Transverse colon (tissue), 4 donors: ENCODE data around the gene MCOLN1. TPM values are rescaled to one million over a fixed set of nuclear protein-coding genes. Genes with fewer than 3 reads are reported as not detected.

Experiments
- DNase-seq: peaks from one replicate; pipeline ENCODE4 v3.0.0-alpha.2; 2019
- H3K27ac ChIP-seq, 4 donors: fragments of 200-600 bp; sonication (generic); 2 replicates each; pipeline ENCODE4 v1.5.1; 2016 to 2018; ENCODE audit warnings: inconsistent platforms in 4 of 4
- H3K27me3 ChIP-seq: fragments of 200-600 bp; sonication (generic); 2 replicates; pipeline ENCODE4 v1.5.1; 2017; ENCODE audit warnings: inconsistent platforms
- H3K36me3 ChIP-seq, 4 donors: fragments of 200-600 bp; sonication (generic); 2 replicates each; pipeline ENCODE4 v1.5.1; 2017 to 2019; ENCODE audit warnings: inconsistent platforms in 4 of 4
- H3K4me1 ChIP-seq, 4 donors: fragments of 200-600 bp; sonication (generic); 2 replicates each; pipeline ENCODE4 v1.5.1; 2017 to 2020; ENCODE audit warnings: inconsistent platforms in 4 of 4
- H3K4me3 ChIP-seq, 4 donors: fragments of 200-600 bp; sonication (generic); 1 replicate in 1 of 4; 2 replicates in 3 of 4; pipeline versions ENCODE4 v1.5.1 to v1.6.1; 2017 to 2019; ENCODE audit warnings: inconsistent platforms in 4 of 4
- H3K9me3 ChIP-seq, 2 donors: fragments of 200-600 bp; sonication (generic); 2 replicates each; pipeline ENCODE4 v1.5.1; 2017 to 2019; ENCODE audit warnings: inconsistent platforms in 2 of 2
- CTCF ChIP-seq, 5 experiments: fragments of 200-600 bp in 3 of 5; fragments of 450-650 bp in 2 of 5; sonication (generic) in 3 of 5; IDR thresholded peaks; 1 replicate in 2 of 5; 2 replicates in 3 of 5; pipeline ENCODE4 v1.5.1; 2016 to 2017; ENCODE audit warnings: antibody characterized with exemption in 5 of 5, inconsistent platforms in 3 of 5, mild to moderate bottlenecking in 2 of 5, moderate library complexity in 1 of 5
- EP300 ChIP-seq: sonication (generic); formaldehyde crosslinking; IDR thresholded peaks from one replicate; pipeline ENCODE4 v1.6.1; 2017; ENCODE audit warnings: antibody characterized with exemption, low read depth
- POLR2A ChIP-seq: fragments of 450-650 bp; IDR thresholded peaks from one replicate; pipeline ENCODE4 v1.6.1; 2016; ENCODE audit warnings: antibody characterized with exemption, mild to moderate bottlenecking, moderate library complexity
- POLR2AphosphoS5 ChIP-seq, 3 donors: sonication (generic); formaldehyde crosslinking; IDR thresholded peaks; one replicate each; pipeline ENCODE4 v1.6.1; 2016; ENCODE audit warnings: antibody characterized with exemption in 3 of 3
- WGBS, 2 donors: methylation state at CpG; one replicate each; pipeline ENCODE4 v1.1.5; 2018; ENCODE audit warnings: low coverage in 1 of 2; 5-methylcytosine and 5-hydroxymethylcytosine counted together
- in situ Hi-C, 4 donors: fragments of 200-750 bp; cut with MboI; loops; one replicate each; pipeline versions ENCODE4 v1.15.0 to v1.15.1; 2017; ENCODE audit warnings: low sequenced_read_pairs in 3 of 4, low pct_ligation_motif_present in 1 of 4, low pct_unique_long_range_greater_than_20kb in 1 of 4
- intact Hi-C: fragments of 100-400 bp; cut with DNase I; formaldehyde crosslinking; loops from one replicate; pipeline ENCODE4 v1.15.1; 2023; ENCODE audit warnings: low total_unique reads
- total RNA-seq, 4 donors: library from RNA; depleted of rRNA; stranded (reverse); fragments of >200 nt; gene quantifications; one replicate each; pipeline ENCODE4 v1.1.0, GENCODE V29; 2016

Gene MCOLN1
- total RNA-seq, 4 donors from 2014 or later, result 14.7 to 93.1 (median 23.9) TPM

GRCh38 chr19:7515110-7515644 is 7.2 kb upstream of the MCOLN1 start:
- DNase-seq, result peak; percentile 54
- no peak for TF ChIP-seq CTCF (IDR thresholded peaks at IDR 0.05)
- peak; percentile 67 for TF ChIP-seq EP300
- peak; percentile 19 to 71 (median 66) for TF ChIP-seq POLR2AphosphoS5 (IDR thresholded peaks at IDR 0.05)
- Histone ChIP-seq H3K27me3 (no peaks in the 10 kb centered on the region), H3K36me3 (peaks cover 0 to 5% (median 0%) of the 10 kb centered on the region in 4 donors), H3K4me3 (peak overlapping the region in 2 of 4 donors; percentile 49 to 83), H3K4me1 (peaks cover 0 to 29% (median 14%) of the 10 kb centered on the region in 4 donors), H3K9me3 (no peaks in the 10 kb centered on the region), H3K27ac (peak overlapping the region; percentile 81 to 92 (median 86))
- intact Hi-C loops (no loop called here), in situ Hi-C loops (no loop called here)
- 52 to 77% methylated on average over 10 to 11 of the region's 13 CpGs for WGBS, 2 donors

- TF ChIP-seq EP300 (no peak), POLR2A (peak; percentile 18)
- DNase-seq, result peak; percentile 86
- peak within 1 kb of the TSS; percentile 82 to 92 (median 86) for H3K27ac ChIP-seq
- peak within 1 kb of the TSS; percentile 40 to 89 (median 82) for H3K4me3 ChIP-seq
- in situ Hi-C loops, result no loop called here
- 3 to 4% methylated on average over 4 to 13 of the region's 33 CpGs for WGBS, 2 donors
- peaks cover 0 to 5% (median 0%) of the 10 kb centered on the region in 4 donors for H3K36me3 ChIP-seq
- peaks cover 0 to 29% (median 14%) of the 10 kb centered on the region in 4 donors for H3K4me1 ChIP-seq
- no peaks in the 10 kb centered on the region for H3K9me3 ChIP-seq
- no peaks in the 10 kb centered on the region for H3K27me3 ChIP-seq
- intact Hi-C loops, result no loop called here
Measured at GRCh38 chr19:7515645-7516151, 6.7 kb upstream of the MCOLN1 start, which contains the start of gene ZNF358. TSS of gene ZNF358 (plus strand) at chr19:7516103. CDS start at chr19:7519243, 3,140 bp downstream.

- H3K4me3 ChIP-seq, result peak overlapping the region; percentile 38 to 89 (median 82)
- intact Hi-C loops (no loop called here), in situ Hi-C loops (no loop called here)
- H3K27me3 ChIP-seq, result no peaks in the 10 kb centered on the region
- H3K36me3 ChIP-seq, result peaks cover 0 to 5% (median 0%) of the 10 kb centered on the region in 4 donors
- no peak for TF ChIP-seq CTCF (IDR thresholded peaks at IDR 0.05)
- no peak for TF ChIP-seq POLR2AphosphoS5 (IDR thresholded peaks at IDR 0.05)
- no peak for TF ChIP-seq EP300
- no peak for TF ChIP-seq POLR2A
- peak overlapping the region; percentile 79 to 87 (median 84) for H3K27ac ChIP-seq
- H3K9me3 ChIP-seq, result no peaks in the 10 kb centered on the region
- no peak for DNase-seq
- peaks cover 0 to 29% (median 15%) of the 10 kb centered on the region in 4 donors for H3K4me1 ChIP-seq
- 0 to 7% methylated on average over 1 to 15 of the region's 28 CpGs for WGBS, 2 donors
Measured at GRCh38 chr19:7516333-7516732, 6.1 kb upstream of the MCOLN1 start.

- Histone ChIP-seq H3K9me3 (no peaks in the 10 kb centered on the region), H3K4me3 (peak overlapping the region; percentile 38 to 89 (median 82)), H3K27ac (peak overlapping the region; percentile 79 to 87 (median 84)), H3K36me3 (peaks cover 0 to 5% (median 0%) of the 10 kb centered on the region in 4 donors), H3K4me1 (peaks cover 0 to 34% (median 19%) of the 10 kb centered on the region in 4 donors), H3K27me3 (no peaks in the 10 kb centered on the region)
- in situ Hi-C loops, result no loop called here
- WGBS, 2 donors, result 61 to 67% methylated on average over 3 to 4 of the region's 4 CpGs
- TF ChIP-seq POLR2AphosphoS5 (IDR thresholded peaks at IDR 0.05), result no peak
- no peak for TF ChIP-seq POLR2A
- DNase-seq, result no peak
- intact Hi-C loops, result no loop called here
Measured at GRCh38 chr19:7516878-7517277, 5.5 kb upstream of the MCOLN1 start.

GRCh38 chr19:7519361-7520130 is 2.9 kb upstream of the MCOLN1 start:
- no peak overlapping the region for H3K27ac ChIP-seq
- 98% methylated on average over 74 of the region's 74 CpGs; no CpG with 5 or more reads in 1 of the 2 donors for WGBS, 2 donors
- H3K36me3 ChIP-seq, result peaks cover 0 to 5% (median 0%) of the 10 kb centered on the region in 4 donors
- no peak for DNase-seq
- TF ChIP-seq CTCF (IDR thresholded peaks at IDR 0.05) (no peak), EP300 (no peak), POLR2A (no peak), POLR2AphosphoS5 (IDR thresholded peaks at IDR 0.05) (no peak)
- H3K4me3 ChIP-seq, result no peak overlapping the region
- in situ Hi-C loops, result no loop called here
- intact Hi-C loops, result no loop called here
- no peaks in the 10 kb centered on the region for H3K9me3 ChIP-seq
- H3K27me3 ChIP-seq, result no peaks in the 10 kb centered on the region
- H3K4me1 ChIP-seq, result peaks cover 7 to 46% (median 32%) of the 10 kb centered on the region in 4 donors
